Measurements from ENCODE around the gene PRPSAP1.
"Not testable (repeated sequence)": the region's sequence is repeated elsewhere in the genome, so short reads cannot be mapped to it uniquely, and the experiment has no call there.

The PRPSAP1 gene

GRCh38 chr17:76359776-76360175 is 6.1 kb upstream of the PRPSAP1 start:
- DNase-seq = not testable (repeated sequence)

DNA sequence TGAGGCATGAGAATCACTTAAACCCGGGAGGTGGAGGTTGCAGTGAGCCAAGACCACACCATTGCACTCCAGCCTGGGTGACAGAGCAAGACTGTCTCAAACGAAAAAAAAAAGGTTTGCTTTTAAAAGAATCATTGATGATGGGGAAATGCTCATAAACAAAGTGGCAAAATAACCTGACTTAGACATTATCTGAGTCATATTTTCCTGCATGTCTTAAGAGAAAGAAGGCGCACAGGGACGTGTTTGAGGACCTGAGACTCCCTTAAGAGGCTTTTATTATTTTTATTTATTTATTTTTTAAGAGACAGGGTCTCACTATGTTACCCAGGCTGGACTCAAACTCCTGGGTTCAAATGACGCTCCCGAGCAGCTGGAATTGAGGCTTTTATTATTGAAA is 5.7 kb upstream of the PRPSAP1 start:
- no peak for DNase-seq

DNA sequence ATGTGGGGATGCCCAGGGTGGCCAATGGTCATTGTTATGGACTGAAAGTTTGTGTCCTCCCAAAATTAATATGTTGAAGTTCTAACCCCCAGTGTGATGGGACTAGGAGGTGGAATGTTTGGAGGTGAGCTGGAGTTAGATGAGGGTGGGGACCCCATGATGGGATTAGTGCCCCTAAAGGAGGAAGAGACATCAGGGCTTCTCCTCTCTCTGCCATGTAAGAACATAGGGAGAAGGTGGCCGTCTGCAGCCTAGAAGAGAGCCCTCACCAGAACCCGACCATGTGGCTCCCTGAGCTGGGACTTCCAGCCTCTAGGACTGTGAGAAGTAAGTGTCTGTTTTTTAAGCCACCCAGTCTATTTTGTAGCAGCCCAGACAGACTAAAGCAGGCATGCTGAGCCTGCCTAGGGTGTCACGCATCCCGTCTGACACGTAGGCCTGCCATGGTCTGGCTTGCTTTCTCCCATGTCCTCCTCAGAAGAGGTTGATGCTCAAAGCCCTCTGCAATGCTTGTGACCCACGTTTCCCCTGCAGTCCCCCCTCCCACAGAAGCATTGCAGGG is 4.0 kb upstream of the PRPSAP1 start:
- DNase-seq = no peak

DNA sequence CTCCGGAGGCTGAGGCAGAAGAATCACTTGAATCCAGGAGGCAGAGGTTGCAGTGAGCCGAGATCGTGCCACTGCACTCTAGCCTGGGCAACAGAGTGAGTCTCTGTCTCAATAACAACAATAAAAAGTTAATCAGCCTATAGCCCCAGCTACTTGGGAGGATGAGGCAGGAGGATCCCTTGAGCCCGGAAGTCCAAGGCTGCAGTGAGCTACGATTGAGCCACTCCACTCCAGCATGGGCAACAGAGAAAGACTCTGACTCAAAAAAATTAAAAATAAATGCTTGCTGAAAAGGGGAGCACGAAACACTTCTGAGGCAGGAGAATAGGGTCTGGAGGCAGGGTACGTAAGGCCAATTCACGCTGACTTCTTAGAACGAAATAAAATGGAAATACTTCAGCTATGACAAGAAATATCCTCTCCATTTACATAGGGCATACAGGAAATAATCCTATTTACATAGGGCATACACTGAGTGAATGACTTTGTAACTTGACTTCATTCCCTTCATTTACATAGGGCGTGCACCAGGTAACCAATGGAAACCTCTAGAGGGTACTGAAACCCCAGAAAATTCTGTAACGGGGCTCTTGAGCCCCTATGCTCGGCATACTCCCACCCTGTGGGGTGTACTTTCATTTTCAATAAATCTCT is 3.2 kb upstream of the PRPSAP1 start:
- DNase-seq = no peak

DNA sequence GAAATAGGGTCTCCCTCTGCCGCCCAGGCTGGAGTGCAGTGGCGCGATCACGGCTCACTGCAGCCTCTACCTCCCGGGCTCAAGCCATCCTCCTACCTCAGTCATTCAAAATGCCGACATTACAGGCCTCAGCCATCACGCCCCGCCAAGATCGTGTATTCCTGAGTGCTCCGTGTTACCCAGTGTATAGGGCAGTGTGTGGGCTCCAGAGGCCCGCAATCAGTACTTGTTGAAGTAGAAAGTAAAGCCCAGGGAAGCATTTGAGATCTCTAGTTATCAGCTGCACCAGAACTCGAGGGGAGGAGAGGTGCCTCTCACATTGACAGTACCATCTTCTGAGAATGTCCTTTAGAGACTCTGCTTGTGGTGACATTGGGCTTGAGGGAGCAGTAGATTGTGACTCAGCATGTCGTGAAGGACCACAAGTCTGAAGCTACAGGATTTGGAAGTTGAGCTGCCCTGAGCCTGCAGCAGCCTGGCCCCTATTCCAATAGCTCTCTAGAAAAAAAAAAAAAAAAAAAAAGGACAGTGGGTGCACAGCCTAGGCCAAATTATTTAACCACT is 1.1 kb upstream of the PRPSAP1 start:
- DNase-seq = no peak

- no peak for DNase-seq
These were observed 607 bp upstream of the PRPSAP1 start for GRCh38 chr17:76354317-76354729.

GRCh38 chr17:76353004-76353598 is 615 bp downstream of the PRPSAP1 start:
- peak; percentile 48 to 79 (median 59) for DNase-seq

DNA sequence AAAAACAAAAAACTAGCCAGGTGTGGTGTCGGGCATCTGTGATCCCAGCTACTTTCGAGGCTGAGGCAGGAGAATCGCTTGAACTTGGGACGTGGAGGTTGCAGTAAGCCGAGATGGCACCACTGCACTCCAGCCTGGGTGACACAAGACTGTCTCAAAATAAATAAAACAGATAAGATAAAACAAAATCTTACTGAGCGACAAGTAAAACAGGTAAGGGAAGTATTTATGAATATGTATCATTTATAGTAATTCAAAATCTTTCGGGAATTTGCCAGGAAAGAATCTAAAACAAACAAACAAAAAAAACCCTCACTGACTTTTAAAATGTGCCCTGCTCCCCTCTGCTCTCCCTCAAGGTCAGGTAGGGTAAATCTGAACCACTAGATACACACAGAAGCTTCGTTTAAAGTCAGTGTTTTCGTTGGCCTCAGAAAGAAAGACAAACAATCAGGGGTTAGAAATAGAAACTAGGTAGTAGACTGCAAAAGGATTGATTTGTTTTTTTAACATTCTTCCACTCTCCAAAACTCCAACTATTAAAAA is 2.1 kb downstream of the PRPSAP1 start:
- DNase-seq = no peak

- DNase-seq = no peak
These were observed 3.3 kb downstream of the PRPSAP1 start for GRCh38 chr17:76350463-76350862.

- not testable (repeated sequence) for DNase-seq
These were observed 6.8 kb downstream of the PRPSAP1 start for GRCh38 chr17:76346936-76347335.

- DNase-seq = no peak
These were observed 8.2 kb downstream of the PRPSAP1 start for GRCh38 chr17:76345377-76345974.

GRCh38 chr17:76343106-76343505 is 10.6 kb downstream of the PRPSAP1 start:
- no peak for DNase-seq

- DNase-seq = no peak
These were observed 12.4 kb downstream of the PRPSAP1 start for GRCh38 chr17:76341301-76341700.

- no peak for DNase-seq
These were observed 16.3 kb downstream of the PRPSAP1 start for GRCh38 chr17:76337413-76337777.

DNA sequence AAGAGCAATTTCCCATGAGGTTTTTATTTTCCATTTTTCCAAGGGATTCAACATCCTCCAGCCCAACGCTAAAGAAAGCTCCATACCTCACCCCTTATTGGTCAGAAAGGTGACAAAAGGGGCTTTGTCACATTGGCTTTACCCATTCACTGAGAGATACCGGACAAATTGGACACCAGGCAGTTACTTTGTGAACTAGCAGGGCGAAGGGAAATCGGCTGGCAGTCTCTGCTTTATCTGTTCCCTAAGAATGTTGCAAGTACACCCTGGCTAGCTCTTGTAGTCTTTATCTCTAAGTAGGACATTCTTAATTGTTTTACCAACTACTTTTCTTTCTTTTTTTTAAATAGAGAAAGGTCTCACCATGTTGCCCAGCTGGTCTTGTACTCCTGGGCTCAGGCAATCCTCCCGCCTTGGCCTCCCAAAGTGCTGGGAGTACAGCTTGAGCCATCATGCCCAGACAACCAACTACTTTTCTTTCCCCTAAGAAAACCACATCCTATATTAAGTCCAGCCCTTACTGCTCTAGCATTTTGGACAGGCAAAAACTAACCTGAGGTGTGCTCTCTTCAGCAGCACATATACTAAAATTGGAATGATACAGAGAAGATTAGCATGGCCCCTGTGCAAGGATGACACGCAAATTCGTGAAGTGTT is 16.8 kb downstream of the PRPSAP1 start:
- DNase-seq = no peak

DNA sequence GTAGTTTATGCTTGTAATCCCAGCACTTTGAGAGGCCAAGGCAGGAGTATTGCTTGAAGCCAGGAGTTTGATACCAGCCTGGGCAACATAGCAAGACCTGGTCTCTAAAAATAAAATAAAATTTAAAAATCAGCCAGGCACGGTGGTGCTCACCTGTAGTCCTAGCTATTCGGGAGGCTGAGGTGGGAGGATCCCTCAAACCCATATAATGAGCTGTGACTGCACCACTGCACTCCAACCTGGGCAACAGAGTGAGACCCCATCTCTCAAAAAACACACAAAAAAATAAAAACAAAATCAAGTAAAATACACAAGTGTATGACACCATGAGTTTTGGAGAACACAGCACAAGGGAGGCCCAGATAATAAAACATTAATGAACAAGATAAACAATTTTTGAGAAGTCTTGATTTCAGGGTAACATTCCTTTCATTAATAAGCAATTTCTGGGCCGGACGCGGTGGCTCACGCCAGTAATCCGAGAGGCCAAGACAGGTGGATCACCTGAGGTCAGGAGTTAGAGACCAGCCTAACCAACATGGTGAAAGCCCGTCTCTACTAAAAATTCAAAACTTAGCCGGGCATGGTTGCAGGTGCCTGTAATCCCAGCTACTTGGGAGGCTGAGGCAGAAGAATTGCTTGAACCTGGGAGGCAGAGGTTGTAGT is 17.9 kb downstream of the PRPSAP1 start:
- no peak for DNase-seq

DNA sequence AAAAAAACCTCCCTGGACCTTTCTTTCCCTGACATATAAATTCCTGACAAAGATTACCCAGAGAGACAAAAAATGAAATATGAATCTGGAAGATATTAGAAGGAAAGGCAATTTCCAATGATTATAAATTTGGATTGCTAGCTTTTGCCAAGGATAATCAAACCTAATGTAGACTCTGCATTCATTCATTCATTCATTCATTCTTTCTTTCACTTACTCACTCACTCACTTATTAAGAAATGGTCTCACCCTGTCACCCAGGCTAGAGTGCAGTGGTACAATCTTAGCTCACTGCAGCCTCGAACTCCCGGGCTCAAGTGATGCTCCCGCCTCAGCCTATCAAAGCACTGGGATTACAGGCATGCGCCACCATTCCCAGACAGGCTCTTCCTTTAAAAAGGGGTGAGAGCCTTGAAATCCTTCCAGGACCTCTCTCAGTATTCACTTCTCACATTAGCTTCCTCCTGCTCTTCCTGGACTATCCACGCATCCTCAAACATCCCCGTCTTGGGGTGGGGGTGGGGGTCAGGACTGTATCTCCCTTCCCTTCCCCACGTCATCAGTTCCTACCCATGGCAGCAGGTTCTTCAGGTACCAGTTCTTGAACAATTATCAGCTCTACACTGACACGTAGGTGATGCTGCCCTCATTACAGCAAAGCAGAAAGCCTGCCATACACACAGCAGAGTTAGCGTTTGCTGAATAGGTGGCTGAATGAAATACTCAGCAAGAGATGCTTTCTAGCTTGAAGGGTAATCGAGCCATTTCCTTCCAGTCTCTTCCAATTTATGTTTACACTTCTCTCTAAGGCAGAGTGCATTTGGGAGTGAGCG is 19.8 kb downstream of the PRPSAP1 start:
- no peak for DNase-seq

DNA sequence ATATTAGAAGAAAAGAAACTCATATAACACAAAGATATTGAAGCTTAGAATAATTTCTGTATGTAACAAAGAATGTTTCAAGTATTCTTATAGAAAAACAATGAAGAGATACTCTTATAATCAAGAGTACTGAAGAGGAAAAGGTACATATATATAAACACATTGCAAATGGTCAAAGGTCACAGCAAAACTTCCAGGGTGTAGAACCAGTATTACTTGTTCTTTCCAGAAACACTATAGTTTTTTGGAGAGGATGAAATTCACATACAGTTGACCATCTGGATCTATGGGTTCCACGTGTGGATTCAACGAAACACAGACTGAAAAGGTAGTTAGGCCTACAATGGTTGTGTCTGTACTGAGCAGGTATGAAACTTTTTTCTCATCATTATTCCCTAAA is 22.6 kb downstream of the PRPSAP1 start:
- DNase-seq = no peak

- DNase-seq = no peak
These were observed 24.1 kb downstream of the PRPSAP1 start for GRCh38 chr17:76329664-76330063.

GRCh38 chr17:76327696-76328095 is 26.0 kb downstream of the PRPSAP1 start:
- peak; percentile 79 to 92 (median 86) for DNase-seq

- no peak for DNase-seq
These were observed 27.4 kb downstream of the PRPSAP1 start for GRCh38 chr17:76326306-76326705.

Data from suppressor macrophage (primary cell).